Adrenal gland (tissue), 5 donors: ENCODE data around the gene TSKU.

Source experiments
- CTCF ChIP-seq, 6 experiments: fragments of 450-650 bp in 4 of 6; fragments of 200-600 bp in 2 of 6; sonication (generic) in 1 of 6; IDR thresholded peaks; 1 replicate in 5 of 6; 2 replicates in 1 of 6; pipeline versions ENCODE4 v1.5.1 to v1.8.0; 2016 to 2021; ENCODE audit warnings: antibody characterized with exemption in 6 of 6, mild to moderate bottlenecking in 2 of 6, moderate library complexity in 1 of 6
- POLR2A ChIP-seq, 2 donors: fragments of 450-650 bp; IDR thresholded peaks; one replicate each; pipeline ENCODE4 v1.6.1; 2017; ENCODE audit warnings: antibody characterized with exemption in 2 of 2, mild to moderate bottlenecking in 2 of 2, moderate library complexity in 1 of 2
- donor health status: DM: no; HTN: no; CAD: no.

GRCh38 chr11:76798202-76798581, 15.0 kb downstream of the TSKU start:
- TF ChIP-seq CTCF (IDR thresholded peaks at IDR 0.05) (no peak), POLR2A (IDR thresholded peaks at IDR 0.05) (no peak)
